Kidney (tissue), 14 donors: ENCODE measurements around the gene TXLNG. TPM values are rescaled to one million over a fixed set of nuclear protein-coding genes. Genes with fewer than 3 reads are reported as not detected.

Experiments used
- DNase-seq, 5 donors: peaks; one replicate each; pipeline ENCODE4 v3.0.0-alpha.2; 2013 to 2020
- FAIRE-seq: peaks from 2 replicates; lab custom pipeline; 2012; peaks lifted over from hg19 to GRCh38; lab: Jason Lieb, UNC
- H3K27ac ChIP-seq, 2 donors: one replicate each; pipeline ENCODE4 v1.7.0; 2013; ENCODE audit warnings: low read depth in 2 of 2, low read length in 2 of 2, inconsistent platforms in 1 of 2
- H3K27me3 ChIP-seq: one replicate; pipeline ENCODE4 v1.7.1; 2013; ENCODE audit warnings: low read length, inconsistent platforms; ENCODE audit not compliant: control insufficient read depth, insufficient read depth
- H3K36me3 ChIP-seq, 3 donors: one replicate each; pipeline versions ENCODE4 v1.7.0 to v1.7.1; 2013; ENCODE audit warnings: low read length in 3 of 3, control low read depth in 1 of 3, inconsistent platforms in 1 of 3; ENCODE audit not compliant: insufficient read depth in 3 of 3, control insufficient read depth in 2 of 3
- H3K4me1 ChIP-seq, 3 donors: one replicate each; pipeline versions ENCODE4 v1.7.0 to v1.7.1; 2013; ENCODE audit warnings: low read length in 3 of 3, inconsistent platforms in 1 of 3, low read depth in 1 of 3; ENCODE audit not compliant: control insufficient read depth in 2 of 3, insufficient read depth in 2 of 3
- H3K4me3 ChIP-seq, 3 donors: one replicate each; pipeline versions ENCODE4 v1.7.0 to v1.8.1; 2013; ENCODE audit warnings: low read length in 3 of 3, control low read depth in 1 of 3, inconsistent platforms in 1 of 3
- H3K9ac ChIP-seq, 3 donors: one replicate each; pipeline versions ENCODE4 v1.7.0 to v1.7.1; 2013; ENCODE audit warnings: low read length in 3 of 3, control low read depth in 1 of 3, inconsistent platforms in 1 of 3
- H3K9me3 ChIP-seq, 3 donors: one replicate each; pipeline versions ENCODE4 v1.7.0 to v1.7.1; 2013; ENCODE audit warnings: low read length in 3 of 3, control low read depth in 1 of 3, inconsistent platforms in 1 of 3; ENCODE audit not compliant: control insufficient read depth in 2 of 3, insufficient read depth in 1 of 3
- intact Hi-C: fragments of 100-400 bp; cut with DNase I; formaldehyde crosslinking; loops from one replicate; pipeline ENCODE4 v1.11.1; 2022
- polyA plus RNA-seq: library from polyadenylated mRNA; stranded (reverse); fragments of 350-450 nt; fragmentation: Illumina TruSeq; extraction: RNeasy Lipid Tissue Mini Kit (QIAGEN cat#74804); gene quantifications from one replicate; pipeline ENCODE4 v1.2.3, GENCODE V29; 2014; ENCODE audit warnings: low read depth, low replicate concordance; ENCODE audit not compliant: insufficient read depth
- total RNA-seq: library from RNA; stranded (reverse); fragmentation: NEBNext Ultra II Directional; extraction: Animal tissue kit (Norgen Biotek cat#: 25700); gene quantifications from one replicate; pipeline ENCODE4 v1.2.1, GENCODE V29; 2021
- TF ChIP-seq, protein P1 (sequence below): IDR thresholded peaks from 3 replicates; pipeline ENCODE4 v1.5.1; 2012; ENCODE audit warnings: mild to moderate bottlenecking, moderate library complexity, borderline replicate concordance; ENCODE audit not compliant: insufficient read depth; ENCODE audit errors: extremely low read depth
- donor health status: control.
- donor health status: control.
- donor health status: control.
- donor health status: control.
- donor health status: control.
- donor health status: DM: yes; HTN: yes; CAD: no.
- donor health status: Normal renal cell carcinoma (clear cell type).

Gene TXLNG
- total and polyA plus RNA-seq, 2 donors from 2014 or later: 5.9 to 12.3 TPM

DNA sequence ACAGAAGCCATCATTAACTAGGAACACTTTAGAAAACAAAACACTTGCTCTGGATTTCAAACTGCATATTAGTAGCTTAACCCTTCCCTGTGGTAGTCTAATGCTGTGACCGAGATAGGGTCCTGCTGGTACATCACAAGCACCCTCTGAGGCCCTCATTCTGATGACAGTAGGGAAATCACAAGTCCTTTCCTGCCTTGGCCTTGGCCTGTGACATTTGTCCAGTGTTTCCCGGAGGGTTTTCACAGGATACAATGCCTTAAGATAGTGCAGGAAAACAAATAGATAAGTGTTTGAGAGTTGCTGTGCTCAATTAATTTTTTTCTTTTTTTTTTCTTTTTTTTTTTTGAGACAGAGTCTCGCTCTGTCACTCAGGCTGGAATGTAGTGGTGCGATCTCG is 37.8 kb upstream of the TXLNG start:
- DNase-seq (no peak), FAIRE-seq (no peak)
- TF ChIP-seq, protein P1, sequence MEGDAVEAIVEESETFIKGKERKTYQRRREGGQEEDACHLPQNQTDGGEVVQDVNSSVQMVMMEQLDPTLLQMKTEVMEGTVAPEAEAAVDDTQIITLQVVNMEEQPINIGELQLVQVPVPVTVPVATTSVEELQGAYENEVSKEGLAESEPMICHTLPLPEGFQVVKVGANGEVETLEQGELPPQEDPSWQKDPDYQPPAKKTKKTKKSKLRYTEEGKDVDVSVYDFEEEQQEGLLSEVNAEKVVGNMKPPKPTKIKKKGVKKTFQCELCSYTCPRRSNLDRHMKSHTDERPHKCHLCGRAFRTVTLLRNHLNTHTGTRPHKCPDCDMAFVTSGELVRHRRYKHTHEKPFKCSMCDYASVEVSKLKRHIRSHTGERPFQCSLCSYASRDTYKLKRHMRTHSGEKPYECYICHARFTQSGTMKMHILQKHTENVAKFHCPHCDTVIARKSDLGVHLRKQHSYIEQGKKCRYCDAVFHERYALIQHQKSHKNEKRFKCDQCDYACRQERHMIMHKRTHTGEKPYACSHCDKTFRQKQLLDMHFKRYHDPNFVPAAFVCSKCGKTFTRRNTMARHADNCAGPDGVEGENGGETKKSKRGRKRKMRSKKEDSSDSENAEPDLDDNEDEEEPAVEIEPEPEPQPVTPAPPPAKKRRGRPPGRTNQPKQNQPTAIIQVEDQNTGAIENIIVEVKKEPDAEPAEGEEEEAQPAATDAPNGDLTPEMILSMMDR: no peak
- Histone ChIP-seq H3K27ac (no peak overlapping the region), H3K27me3 (no peaks in the 10 kb centered on the region), H3K9ac (no peak overlapping the region), H3K36me3 (peaks cover 4 to 12% (median 6%) of the 10 kb centered on the region in 3 donors), H3K9me3 (no peaks in the 10 kb centered on the region), H3K4me3 (no peak overlapping the region), H3K4me1 (no peaks in the 10 kb centered on the region)
- intact Hi-C loops: no loop called here

DNA sequence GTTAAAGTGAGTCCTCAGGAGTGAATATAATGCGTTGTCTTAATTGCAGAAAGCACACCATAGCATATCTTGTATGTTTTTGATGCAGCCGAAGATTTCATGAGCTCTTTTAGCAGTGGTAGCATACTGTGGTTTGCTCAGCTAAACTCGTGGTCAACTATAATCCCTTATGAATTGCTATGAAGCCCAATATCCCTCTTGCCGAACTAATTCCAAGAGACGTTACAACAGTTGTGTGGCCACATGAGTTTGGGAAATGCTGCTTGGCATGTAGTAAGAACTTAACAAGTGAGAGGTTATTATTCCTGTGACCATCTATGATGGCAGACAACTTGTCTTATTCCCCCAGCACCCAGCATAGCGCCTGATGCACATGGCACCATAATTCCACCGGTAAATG is 36.1 kb upstream of the TXLNG start:
- no peak for FAIRE-seq
- intact Hi-C loops: no loop called here
- H3K36me3 ChIP-seq: peaks cover 0 to 7% (median 2%) of the 10 kb centered on the region in 3 donors

DNA sequence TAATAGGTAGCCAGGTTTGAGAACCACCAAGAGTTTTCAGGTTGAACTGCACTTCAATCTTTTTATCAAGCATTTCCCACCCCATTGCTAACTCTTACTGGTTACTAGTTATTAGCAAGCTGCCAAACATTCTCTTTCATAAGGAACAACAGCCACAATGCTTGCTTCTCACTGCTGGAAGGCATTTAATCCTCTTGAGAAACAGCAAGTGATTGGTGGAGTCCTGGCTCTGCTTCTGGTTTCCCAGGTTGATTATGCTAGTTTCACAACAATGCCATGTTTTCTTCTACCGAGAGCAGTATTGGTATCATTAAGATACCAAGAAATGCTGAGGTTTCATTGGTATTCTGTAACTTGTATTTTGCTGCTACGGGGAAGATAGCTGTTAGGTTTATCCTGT is 32.2 kb upstream of the TXLNG start:
- H3K27ac ChIP-seq: no peak overlapping the region
- no peak for FAIRE-seq
- no peaks in the 10 kb centered on the region for H3K9me3 ChIP-seq

More for the DNA sequence above, 36.1 kb upstream of the TXLNG start:
- TF ChIP-seq, protein P1: no peak
- no peak overlapping the region for H3K9ac ChIP-seq
- no peak for DNase-seq
- H3K27me3 ChIP-seq: no peaks in the 10 kb centered on the region
- H3K4me3 ChIP-seq: no peak overlapping the region
- no peak overlapping the region for H3K27ac ChIP-seq
- no peaks in the 10 kb centered on the region for H3K9me3 ChIP-seq
- no peaks in the 10 kb centered on the region for H3K4me1 ChIP-seq

More for the DNA sequence above, 32.2 kb upstream of the TXLNG start:
- Histone ChIP-seq H3K9ac (no peak overlapping the region), H3K27me3 (no peaks in the 10 kb centered on the region), H3K4me3 (no peak overlapping the region), H3K36me3 (peaks cover 0 to 7% (median 2%) of the 10 kb centered on the region in 3 donors), H3K4me1 (no peaks in the 10 kb centered on the region)
- intact Hi-C loops: no loop called here
- TF ChIP-seq, protein P1: no peak
- DNase-seq: no peak
